DMS114 treated with DMSO at 0.1 percent for 48 hours (cell line): ENCODE measurements around the gene ARHGEF17.

Experiments used
- DNase-seq: peaks from one replicate; lab custom pipeline; 2025; ENCODE audit not compliant: unreplicated experiment; lab: John Stamatoyannopoulos, UW

Gene ARHGEF17

GRCh38 chr11:73291196-73291595 lies 16.9 kb upstream of the ARHGEF17 start:
- no peak for DNase-seq

GRCh38 chr11:73291781-73292524 lies 16.1 kb upstream of the ARHGEF17 start:
- no peak for DNase-seq

GRCh38 chr11:73292525-73292894 lies 15.6 kb upstream of the ARHGEF17 start:
- DNase-seq, result no peak

GRCh38 chr11:73293356-73293936 lies 14.6 kb upstream of the ARHGEF17 start:
- no peak for DNase-seq

GRCh38 chr11:73294604-73295003 lies 13.5 kb upstream of the ARHGEF17 start:
- DNase-seq, result no peak

DNA sequence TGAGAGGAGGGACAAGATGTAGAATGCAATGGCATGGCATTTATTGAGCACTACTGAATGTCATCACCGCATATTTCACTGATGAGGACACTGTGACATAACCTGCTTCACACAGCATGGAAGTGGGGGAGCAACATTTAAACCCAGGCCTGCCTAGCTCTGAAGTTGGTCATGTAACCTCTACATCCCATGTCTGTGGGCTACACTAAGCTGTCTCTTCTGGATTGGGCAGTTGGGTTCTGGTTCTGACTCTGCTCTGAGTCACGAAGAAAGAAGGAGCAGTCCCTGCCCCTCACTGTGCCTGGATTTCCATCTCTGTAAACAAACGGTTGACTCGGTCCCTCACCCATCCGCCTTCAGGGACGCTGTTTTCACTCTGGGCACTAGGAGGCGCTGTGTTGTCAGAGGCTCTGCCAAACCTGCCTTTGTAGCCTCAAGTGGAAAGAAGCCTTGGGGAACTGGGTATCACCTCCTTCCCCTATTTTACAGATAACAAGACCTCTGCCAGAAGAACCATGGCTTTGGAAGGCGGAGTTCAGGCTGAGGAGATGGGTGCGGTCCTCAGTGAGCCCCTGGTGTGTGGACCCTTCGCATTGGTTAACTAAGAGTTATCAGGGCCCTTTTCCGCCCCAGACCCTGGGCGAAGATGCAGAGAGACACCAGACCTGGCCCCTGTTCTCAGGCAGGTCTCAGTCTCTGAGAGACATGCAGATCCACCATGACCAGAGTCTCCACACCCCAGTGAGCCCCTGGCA lies 12.7 kb upstream of the ARHGEF17 start:
- peak; percentile 5 for DNase-seq

- no peak for DNase-seq
Observed at GRCh38 chr11:73295996-73296318, 12.1 kb upstream of the ARHGEF17 start.

DNA sequence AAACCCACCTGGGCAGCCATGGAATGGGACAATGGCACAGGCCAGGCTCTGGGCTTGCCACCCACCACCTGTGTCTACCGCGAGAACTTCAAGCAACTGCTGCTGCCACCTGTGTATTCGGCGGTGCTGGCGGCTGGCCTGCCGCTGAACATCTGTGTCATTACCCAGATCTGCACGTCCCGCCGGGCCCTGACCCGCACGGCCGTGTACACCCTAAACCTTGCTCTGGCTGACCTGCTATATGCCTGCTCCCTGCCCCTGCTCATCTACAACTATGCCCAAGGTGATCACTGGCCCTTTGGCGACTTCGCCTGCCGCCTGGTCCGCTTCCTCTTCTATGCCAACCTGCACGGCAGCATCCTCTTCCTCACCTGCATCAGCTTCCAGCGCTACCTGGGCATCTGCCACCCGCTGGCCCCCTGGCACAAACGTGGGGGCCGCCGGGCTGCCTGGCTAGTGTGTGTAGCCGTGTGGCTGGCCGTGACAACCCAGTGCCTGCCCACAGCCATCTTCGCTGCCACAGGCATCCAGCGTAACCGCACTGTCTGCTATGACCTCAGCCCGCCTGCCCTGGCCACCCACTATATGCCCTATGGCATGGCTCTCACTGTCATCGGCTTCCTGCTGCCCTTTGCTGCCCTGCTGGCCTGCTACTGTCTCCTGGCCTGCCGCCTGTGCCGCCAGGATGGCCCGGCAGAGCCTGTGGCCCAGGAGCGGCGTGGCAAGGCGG lies 11.4 kb upstream of the ARHGEF17 start:
- DNase-seq, result no peak

DNA sequence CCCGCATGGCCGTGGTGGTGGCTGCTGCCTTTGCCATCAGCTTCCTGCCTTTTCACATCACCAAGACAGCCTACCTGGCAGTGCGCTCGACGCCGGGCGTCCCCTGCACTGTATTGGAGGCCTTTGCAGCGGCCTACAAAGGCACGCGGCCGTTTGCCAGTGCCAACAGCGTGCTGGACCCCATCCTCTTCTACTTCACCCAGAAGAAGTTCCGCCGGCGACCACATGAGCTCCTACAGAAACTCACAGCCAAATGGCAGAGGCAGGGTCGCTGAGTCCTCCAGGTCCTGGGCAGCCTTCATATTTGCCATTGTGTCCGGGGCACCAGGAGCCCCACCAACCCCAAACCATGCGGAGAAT lies 10.9 kb upstream of the ARHGEF17 start:
- DNase-seq, result no peak

DNA sequence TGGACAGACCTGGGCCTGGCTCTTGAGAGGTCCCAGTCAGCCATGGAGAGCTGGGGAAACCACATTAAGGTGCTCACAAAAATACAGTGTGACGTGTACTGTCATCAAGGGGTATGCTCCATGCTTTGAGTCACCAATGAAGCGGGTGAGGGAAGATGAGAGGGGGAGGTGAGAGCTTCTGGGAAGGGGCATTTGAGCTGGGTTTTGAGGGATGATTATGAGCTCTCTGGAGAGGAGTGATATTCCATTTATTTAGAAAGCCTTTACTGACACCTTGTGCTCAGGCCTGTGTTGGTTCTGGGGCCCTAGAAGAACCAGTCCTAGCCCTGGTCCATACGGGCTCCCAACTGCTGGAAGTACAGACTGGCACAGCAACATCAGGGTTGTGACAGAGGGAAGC lies 10.4 kb upstream of the ARHGEF17 start:
- DNase-seq, result no peak

DNA sequence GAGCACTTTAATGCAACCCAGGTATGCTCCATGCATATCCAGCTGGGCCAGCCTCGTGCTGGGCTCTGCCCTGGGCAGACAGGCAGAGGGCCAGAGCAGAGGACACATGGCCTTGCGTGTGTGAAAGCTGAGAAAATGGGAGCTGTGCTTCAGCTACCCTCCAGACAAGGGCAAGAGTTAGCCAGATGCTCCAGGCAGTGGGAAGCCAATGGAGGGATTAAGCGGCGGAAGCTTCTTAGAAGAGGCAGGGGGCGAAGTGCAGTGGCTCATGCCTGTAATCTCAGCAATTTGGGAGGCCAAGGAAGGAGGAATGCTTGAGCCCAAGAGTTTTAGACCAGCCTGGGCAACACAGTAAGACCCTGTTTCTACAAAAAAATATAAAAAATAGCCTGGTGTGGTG lies 9.8 kb upstream of the ARHGEF17 start:
- DNase-seq, result no peak

GRCh38 chr11:73299751-73300150 lies 8.3 kb upstream of the ARHGEF17 start:
- no peak for DNase-seq

GRCh38 chr11:73306069-73306841 lies 1.8 kb upstream of the ARHGEF17 start:
- DNase-seq, result no peak

- no peak for DNase-seq
Observed at GRCh38 chr11:73306977-73307322, 1.1 kb upstream of the ARHGEF17 start.

GRCh38 chr11:73307323-73308002 lies 613 bp upstream of the ARHGEF17 start:
- DNase-seq, result peak; percentile 85

- DNase-seq, result no peak
Observed at GRCh38 chr11:73308961-73309919, 1.2 kb downstream of the ARHGEF17 start.

GRCh38 chr11:73310076-73310475 lies 2.0 kb downstream of the ARHGEF17 start:
- DNase-seq, result no peak

DNA sequence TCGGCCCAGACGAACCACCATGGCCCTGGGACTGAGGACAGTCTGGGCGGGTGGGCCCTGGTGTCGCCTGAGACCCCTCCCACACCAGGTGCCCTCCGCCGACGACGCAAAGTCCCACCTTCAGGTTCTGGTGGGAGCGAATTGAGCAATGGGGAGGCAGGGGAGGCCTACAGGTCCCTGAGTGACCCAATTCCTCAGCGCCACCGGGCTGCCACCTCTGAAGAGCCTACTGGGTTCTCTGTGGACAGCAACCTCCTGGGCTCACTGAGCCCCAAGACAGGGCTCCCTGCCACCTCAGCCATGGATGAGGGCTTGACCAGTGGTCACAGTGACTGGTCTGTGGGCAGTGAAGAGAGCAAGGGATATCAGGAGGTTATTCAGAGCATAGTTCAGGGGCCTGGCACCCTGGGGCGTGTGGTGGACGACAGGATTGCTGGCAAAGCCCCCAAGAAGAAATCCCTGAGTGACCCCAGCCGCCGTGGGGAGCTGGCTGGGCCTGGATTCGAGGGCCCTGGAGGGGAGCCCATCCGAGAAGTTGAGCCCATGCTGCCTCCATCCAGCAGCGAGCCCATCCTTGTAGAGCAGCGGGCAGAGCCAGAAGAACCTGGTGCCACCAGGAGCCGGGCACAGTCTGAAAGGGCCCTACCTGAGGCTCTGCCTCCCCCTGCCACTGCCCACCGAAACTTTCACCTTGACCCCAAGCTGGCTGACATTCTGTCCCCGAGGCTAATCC lies 2.8 kb downstream of the ARHGEF17 start:
- no peak for DNase-seq

- DNase-seq, result no peak
Observed at GRCh38 chr11:73311394-73311869, 3.4 kb downstream of the ARHGEF17 start.
